OCI-LY7 (cell line): ENCODE measurements around the gene KIZ.

Experiments
- EZH2phosphoT487 ChIP-seq: fragments of 200-600 bp; sonication (generic); IDR thresholded peaks from 2 replicates; pipeline ENCODE4 v1.6.1; 2018; ENCODE audit warnings: low read depth, borderline replicate concordance, mild to moderate bottlenecking, mixed run types, antibody characterized with exemption, low read length, moderate library complexity, mixed read lengths
- TF ChIP-seq, protein P1 (sequence below): fragments of 200-600 bp; sonication (generic); conservative IDR thresholded peaks from 2 replicates; pipeline ENCODE4 v1.5.1; 2014; ENCODE audit warnings: mild to moderate bottlenecking, antibody characterized with exemption, low read length, moderate library complexity, mixed read lengths

DNA sequence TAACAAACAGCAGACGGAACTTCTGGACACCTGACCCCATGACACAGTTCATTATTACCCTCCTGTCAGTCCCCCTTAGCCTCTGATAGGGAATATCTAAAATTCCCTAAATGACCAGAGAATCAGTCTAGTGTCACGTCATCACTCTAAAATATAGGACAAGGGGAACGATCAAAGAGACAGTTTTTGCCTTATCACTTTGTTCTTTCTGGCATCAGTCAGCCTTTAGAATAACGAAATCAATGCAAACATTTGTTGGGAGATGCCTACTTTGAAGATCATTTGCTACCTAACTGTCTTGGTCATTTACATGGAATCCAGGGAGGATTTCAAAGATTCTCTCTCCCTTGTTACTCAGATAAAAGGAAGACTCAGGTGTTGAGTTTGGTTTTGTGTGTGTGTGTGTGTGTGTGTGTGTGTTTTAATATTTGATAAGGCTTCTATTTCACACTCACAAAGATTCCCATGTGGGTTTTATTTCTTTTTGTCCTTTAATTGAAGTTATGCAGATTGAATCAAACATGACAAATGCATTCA lies 48.0 kb upstream of the KIZ start:
- TF ChIP-seq, protein P1, sequence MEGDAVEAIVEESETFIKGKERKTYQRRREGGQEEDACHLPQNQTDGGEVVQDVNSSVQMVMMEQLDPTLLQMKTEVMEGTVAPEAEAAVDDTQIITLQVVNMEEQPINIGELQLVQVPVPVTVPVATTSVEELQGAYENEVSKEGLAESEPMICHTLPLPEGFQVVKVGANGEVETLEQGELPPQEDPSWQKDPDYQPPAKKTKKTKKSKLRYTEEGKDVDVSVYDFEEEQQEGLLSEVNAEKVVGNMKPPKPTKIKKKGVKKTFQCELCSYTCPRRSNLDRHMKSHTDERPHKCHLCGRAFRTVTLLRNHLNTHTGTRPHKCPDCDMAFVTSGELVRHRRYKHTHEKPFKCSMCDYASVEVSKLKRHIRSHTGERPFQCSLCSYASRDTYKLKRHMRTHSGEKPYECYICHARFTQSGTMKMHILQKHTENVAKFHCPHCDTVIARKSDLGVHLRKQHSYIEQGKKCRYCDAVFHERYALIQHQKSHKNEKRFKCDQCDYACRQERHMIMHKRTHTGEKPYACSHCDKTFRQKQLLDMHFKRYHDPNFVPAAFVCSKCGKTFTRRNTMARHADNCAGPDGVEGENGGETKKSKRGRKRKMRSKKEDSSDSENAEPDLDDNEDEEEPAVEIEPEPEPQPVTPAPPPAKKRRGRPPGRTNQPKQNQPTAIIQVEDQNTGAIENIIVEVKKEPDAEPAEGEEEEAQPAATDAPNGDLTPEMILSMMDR, result no peak
- TF ChIP-seq EZH2phosphoT487, result no peak
